ENCODE results near the gene CCDC71L. TPM values are rescaled to one million over a fixed set of nuclear protein-coding genes. Genes with fewer than 3 reads are reported as not detected.

The CCDC71L gene
- total and polyA plus RNA-seq, 2 of the 13 experiments (the other 11 are each of a cell fraction or from before 2014, with no cell fraction given), result 0.02 TPM; not detected in 1

- CTCF ChIA-PET (ENCODE audit: low intra/inter-chr PET ratio, low total read pairs), result no interaction called here
- no peak overlapping the region for H2AFZ ChIP-seq (ENCODE audit: low read length)
- no peak overlapping the region for H3K4me3 ChIP-seq (replicated peaks in 1 of 3; ENCODE audit: insufficient read depth in 1 of 3, low read depth in 2 of 3, low read length in 3 of 3)
- no peak overlapping the region for H3K4me2 ChIP-seq (ENCODE audit: low read depth, low read length)
- no peak overlapping the region for H3K27ac ChIP-seq (ENCODE audit: extremely low read length, insufficient read depth, low read length)
- in situ Hi-C loops (cut with HindIII; ENCODE audit: extremely low pct_ligation_motif_present, low pct_unique_long_range_greater_than_20kb), result no loop called here
- intact Hi-C loops (cut with micrococcal nuclease; ENCODE audit: unreplicated experiment), result no loop called here
- H3K9me3 ChIP-seq (ENCODE audit: low read length), result no peaks in the 10 kb centered on the region
- H4K20me1 ChIP-seq (ENCODE audit: insufficient read depth, low read length), result no peaks in the 10 kb centered on the region
- DNase-seq (ENCODE audit: low spot score) (no peak), FAIRE-seq (no peak), ATAC-seq (no peak)
- WGBS (ENCODE audit: low lambda C conversion rate), result 9% methylated on average over 5 of the region's 5 CpGs
- H3K9ac ChIP-seq (ENCODE audit: insufficient read depth, low read depth, low read length), result no peak overlapping the region
- POLR2A ChIA-PET, result no interaction called here
- TF ChIP-seq BRCA1 (CRISPR knock-in tag; IDR thresholded peaks at IDR 0.05) (no peak), ZKSCAN8 (CRISPR knock-in tag; IDR thresholded peaks at IDR 0.05; ENCODE audit: borderline replicate concordance) (no peak), ZBTB42 (CRISPR knock-in tag; IDR thresholded peaks at IDR 0.05) (no peak), ZNF709 (CRISPR knock-in tag; IDR thresholded peaks at IDR 0.05) (no peak), MATR3 (CRISPR knock-in tag; IDR thresholded peaks at IDR 0.05) (no peak)
- TF ChIP-seq, protein P1, sequence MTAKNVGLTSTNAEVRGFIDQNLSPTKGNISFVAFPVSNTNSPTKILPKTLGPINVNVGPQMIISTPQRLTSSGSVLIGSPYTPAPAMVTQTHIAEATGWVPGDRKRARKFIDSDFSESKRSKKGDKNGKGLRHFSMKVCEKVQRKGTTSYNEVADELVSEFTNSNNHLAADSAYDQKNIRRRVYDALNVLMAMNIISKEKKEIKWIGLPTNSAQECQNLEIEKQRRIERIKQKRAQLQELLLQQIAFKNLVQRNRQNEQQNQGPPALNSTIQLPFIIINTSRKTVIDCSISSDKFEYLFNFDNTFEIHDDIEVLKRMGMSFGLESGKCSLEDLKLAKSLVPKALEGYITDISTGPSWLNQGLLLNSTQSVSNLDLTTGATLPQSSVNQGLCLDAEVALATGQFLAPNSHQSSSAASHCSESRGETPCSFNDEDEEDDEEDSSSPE (CRISPR knock-in tag; IDR thresholded peaks at IDR 0.05), result no peak
- BruUV-seq (replicated peaks), result no TSS peak
- H3K27me3 ChIP-seq (ENCODE audit: control insufficient read depth in 1 of 2, insufficient read depth in 2 of 2, low read length in 2 of 2), result no peaks in the 10 kb centered on the region
- no peaks in the 10 kb centered on the region for H3K79me2 ChIP-seq (ENCODE audit: insufficient read depth, low read length)
- no peaks in the 10 kb centered on the region for H3K4me1 ChIP-seq (ENCODE audit: insufficient read depth, low read length)
- H3K36me3 ChIP-seq (replicated peaks in 1 of 2; ENCODE audit: control insufficient read depth in 1 of 2, insufficient read depth in 2 of 2, low read length in 2 of 2), result no peaks in the 10 kb centered on the region
Measured at GRCh38 chr7:106681815-106682495, 21.0 kb upstream of the CCDC71L start.

DNA sequence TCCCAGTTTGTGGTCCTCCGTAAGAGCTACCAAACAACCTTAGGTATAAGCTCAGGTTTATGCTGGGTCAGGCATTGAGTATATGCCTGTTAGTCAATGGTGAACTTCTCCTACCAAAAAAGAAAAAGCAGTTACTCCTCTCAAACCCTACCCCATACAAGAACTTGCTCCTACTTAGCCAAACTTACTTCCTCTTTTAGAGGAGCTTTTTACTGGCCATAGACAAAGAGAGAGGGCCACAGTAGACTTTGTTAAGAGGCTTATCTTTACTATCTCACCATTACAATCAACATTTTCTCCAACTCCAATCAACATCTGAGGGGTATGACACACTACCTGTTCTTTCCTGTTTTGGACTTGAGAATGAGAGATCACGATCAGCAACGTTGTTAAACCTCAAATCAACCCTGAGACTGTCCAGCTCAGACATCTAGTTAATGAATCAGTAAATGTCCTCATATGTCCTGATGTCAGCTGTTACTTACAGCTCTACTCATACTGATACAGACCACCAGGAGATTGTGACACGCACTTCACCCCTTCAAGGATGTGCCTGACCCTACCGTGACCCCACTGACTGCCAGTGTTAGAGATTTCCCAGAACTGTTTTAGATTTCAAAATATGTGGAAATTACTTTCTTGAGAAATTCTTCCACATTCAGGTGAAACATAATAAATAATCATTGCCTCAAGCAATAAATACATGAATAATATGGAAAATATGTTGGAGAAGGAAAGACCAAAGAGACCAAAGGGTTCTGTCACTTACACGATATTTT is 18.4 kb upstream of the CCDC71L start:
- in situ Hi-C loops (cut with HindIII; ENCODE audit: extremely low pct_ligation_motif_present, low pct_unique_long_range_greater_than_20kb) (no loop called here), intact Hi-C loops (cut with micrococcal nuclease; ENCODE audit: unreplicated experiment) (no loop called here)
- 4% methylated on average over 6 of the region's 6 CpGs for WGBS (ENCODE audit: low lambda C conversion rate)
- no peak overlapping the region for H3K9ac ChIP-seq (ENCODE audit: insufficient read depth, low read depth, low read length)
- H3K27ac ChIP-seq (ENCODE audit: extremely low read length, insufficient read depth, low read length), result no peak overlapping the region
- H3K36me3 ChIP-seq (replicated peaks in 1 of 2; ENCODE audit: control insufficient read depth in 1 of 2, insufficient read depth in 2 of 2, low read length in 2 of 2), result no peaks in the 10 kb centered on the region
- no peak overlapping the region for H2AFZ ChIP-seq (ENCODE audit: low read length)
- H3K4me1 ChIP-seq (ENCODE audit: insufficient read depth, low read length), result no peaks in the 10 kb centered on the region
- H3K79me2 ChIP-seq (ENCODE audit: insufficient read depth, low read length), result no peaks in the 10 kb centered on the region
- no peak overlapping the region for H3K4me3 ChIP-seq (replicated peaks in 1 of 3; ENCODE audit: insufficient read depth in 1 of 3, low read depth in 2 of 3, low read length in 3 of 3)
- DNase-seq (ENCODE audit: low spot score) (no peak), FAIRE-seq (no peak), ATAC-seq (no peak)
- CTCF ChIA-PET (ENCODE audit: low intra/inter-chr PET ratio, low total read pairs), result no interaction called here
- POLR2A ChIA-PET, result no interaction called here
- no TSS peak for BruUV-seq (replicated peaks)
- no peaks in the 10 kb centered on the region for H3K27me3 ChIP-seq (ENCODE audit: control insufficient read depth in 1 of 2, insufficient read depth in 2 of 2, low read length in 2 of 2)
- no peak overlapping the region for H3K4me2 ChIP-seq (ENCODE audit: low read depth, low read length)
- H4K20me1 ChIP-seq (ENCODE audit: insufficient read depth, low read length), result no peaks in the 10 kb centered on the region
- no peaks in the 10 kb centered on the region for H3K9me3 ChIP-seq (ENCODE audit: low read length)
- no peak for TF ChIP-seq ZNF44 (CRISPR knock-in tag; IDR thresholded peaks at IDR 0.05)
- no peak for TF ChIP-seq ZNF564 (CRISPR knock-in tag; IDR thresholded peaks at IDR 0.05)
- TF ChIP-seq SMC3 (IDR thresholded peaks at IDR 0.05; ENCODE audit: low read length), result no peak
- TF ChIP-seq, protein P2, sequence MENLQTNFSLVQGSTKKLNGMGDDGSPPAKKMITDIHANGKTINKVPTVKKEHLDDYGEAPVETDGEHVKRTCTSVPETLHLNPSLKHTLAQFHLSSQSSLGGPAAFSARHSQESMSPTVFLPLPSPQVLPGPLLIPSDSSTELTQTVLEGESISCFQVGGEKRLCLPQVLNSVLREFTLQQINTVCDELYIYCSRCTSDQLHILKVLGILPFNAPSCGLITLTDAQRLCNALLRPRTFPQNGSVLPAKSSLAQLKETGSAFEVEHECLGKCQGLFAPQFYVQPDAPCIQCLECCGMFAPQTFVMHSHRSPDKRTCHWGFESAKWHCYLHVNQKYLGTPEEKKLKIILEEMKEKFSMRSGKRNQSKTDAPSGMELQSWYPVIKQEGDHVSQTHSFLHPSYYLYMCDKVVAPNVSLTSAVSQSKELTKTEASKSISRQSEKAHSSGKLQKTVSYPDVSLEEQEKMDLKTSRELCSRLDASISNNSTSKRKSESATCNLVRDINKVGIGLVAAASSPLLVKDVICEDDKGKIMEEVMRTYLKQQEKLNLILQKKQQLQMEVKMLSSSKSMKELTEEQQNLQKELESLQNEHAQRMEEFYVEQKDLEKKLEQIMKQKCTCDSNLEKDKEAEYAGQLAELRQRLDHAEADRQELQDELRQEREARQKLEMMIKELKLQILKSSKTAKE (CRISPR knock-in tag; IDR thresholded peaks at IDR 0.05; ENCODE audit: borderline replicate concordance), result no peak
- no peak for TF ChIP-seq ZNF446 (CRISPR knock-in tag; IDR thresholded peaks at IDR 0.05)
- no peak for TF ChIP-seq AKAP8 (CRISPR knock-in tag; IDR thresholded peaks at IDR 0.05)
- no peak for TF ChIP-seq ATRX (CRISPR knock-in tag; IDR thresholded peaks at IDR 0.05; ENCODE audit: borderline replicate concordance)
- no peak for TF ChIP-seq KLF16 (CRISPR knock-in tag; IDR thresholded peaks at IDR 0.05)
- TF ChIP-seq SKI (IDR thresholded peaks at IDR 0.05; ENCODE audit: partially characterized antibody), result no peak
- no peak for TF ChIP-seq MYC (CRISPR knock-in tag; IDR thresholded peaks at IDR 0.05; ENCODE audit: borderline replicate concordance)

Measured in HepG2 (cell line).